ENCODE data around the gene CLRN2.
A peak's percentile ranks its signal among the peaks of the same experiment; 100 is the strongest.
"Not testable (repeated sequence)": the region's sequence is repeated elsewhere in the genome, so short reads cannot be mapped to it uniquely, and the experiment has no call there.

CLRN2 gene

GRCh38 chr4:17504081-17504480, 10.9 kb upstream of the CLRN2 start:
- DNase-seq (ENCODE audit: low read depth): no peak

- DNase-seq (ENCODE audit: low read depth): no peak
Measured at GRCh38 chr4:17510582-17510981, 4.4 kb upstream of the CLRN2 start.

- peak; percentile 33 for DNase-seq (ENCODE audit: low read depth)
Measured at GRCh38 chr4:17511051-17511450, 3.9 kb upstream of the CLRN2 start.

- peak; percentile 55 for DNase-seq (ENCODE audit: low read depth)
Measured at GRCh38 chr4:17511509-17511949, 3.4 kb upstream of the CLRN2 start.

GRCh38 chr4:17511950-17512795, 2.8 kb upstream of the CLRN2 start, which contains the start of gene QDPR:
TSS of gene QDPR (minus strand) at chr4:17512090. CDS start at chr4:17512054, 36 bp downstream.
- peak; percentile 68 for DNase-seq (ENCODE audit: low read depth)

GRCh38 chr4:17512973-17513665, 1.8 kb upstream of the CLRN2 start:
- no peak for DNase-seq (ENCODE audit: low read depth)

- no peak for DNase-seq (ENCODE audit: low read depth)
Measured at GRCh38 chr4:17515445-17516407, 761 bp downstream of the CLRN2 start.

- DNase-seq (ENCODE audit: low read depth): no peak
Measured at GRCh38 chr4:17516980-17517379, 2.0 kb downstream of the CLRN2 start.

- DNase-seq (ENCODE audit: low read depth): no peak
Measured at GRCh38 chr4:17517664-17518063, 2.7 kb downstream of the CLRN2 start.

- no peak for DNase-seq (ENCODE audit: low read depth)
Measured at GRCh38 chr4:17521595-17521994, 6.6 kb downstream of the CLRN2 start.

- DNase-seq (ENCODE audit: low read depth): no peak
Measured at GRCh38 chr4:17523662-17524061, 8.7 kb downstream of the CLRN2 start.

GRCh38 chr4:17526695-17527477, 11.9 kb downstream of the CLRN2 start:
- no peak for DNase-seq (ENCODE audit: low read depth)

GRCh38 chr4:17528551-17529165, 13.7 kb downstream of the CLRN2 start:
- DNase-seq (ENCODE audit: low read depth): no peak

- DNase-seq (ENCODE audit: low read depth): no peak
Measured at GRCh38 chr4:17531538-17532285, 16.7 kb downstream of the CLRN2 start.

GRCh38 chr4:17534705-17535104, 19.7 kb downstream of the CLRN2 start:
- DNase-seq (ENCODE audit: low read depth): no peak

- no peak for DNase-seq (ENCODE audit: low read depth)
Measured at GRCh38 chr4:17535242-17535641, 20.3 kb downstream of the CLRN2 start.

- no peak for DNase-seq (ENCODE audit: low read depth)
Measured at GRCh38 chr4:17535906-17536305, 20.9 kb downstream of the CLRN2 start.

- DNase-seq (ENCODE audit: low read depth): not testable (repeated sequence)
Measured at GRCh38 chr4:17537060-17537459, 22.1 kb downstream of the CLRN2 start.

- DNase-seq (ENCODE audit: low read depth): peak; percentile 42
Measured at GRCh38 chr4:17544205-17544604, 29.2 kb downstream of the CLRN2 start.

- no peak for DNase-seq (ENCODE audit: low read depth)
Measured at GRCh38 chr4:17544831-17545234, 29.9 kb downstream of the CLRN2 start.

Measured in iris pigment epithelial cell (primary cell).